K562 (cell line): ENCODE results near the gene SLC30A1.

Source experiments
- AFF1 ChIP-seq, 2 experiments: fragments of 450-650 bp; IDR thresholded peaks; 2 replicates each; pipeline ENCODE4 v1.6.1; 2018; ENCODE audit warnings: mild to moderate bottlenecking in 2 of 2, low read depth in 1 of 2; ENCODE audit not compliant: partially characterized antibody in 2 of 2
- ARID4B ChIP-seq: sonication (generic); formaldehyde crosslinking; IDR thresholded peaks from 2 replicates; pipeline ENCODE4 v1.8.0; 2022; ENCODE audit warnings: mild to moderate bottlenecking, missing genetic modification reagents
- CTCF ChIP-seq, 3 experiments: IDR thresholded peaks in 2 of 3; conservative IDR thresholded peaks in 1 of 3; 2 replicates each; pipeline ENCODE4 v1.5.1; 2011 to 2012; ENCODE audit warnings: low read length in 3 of 3, mild to moderate bottlenecking in 3 of 3, control low read depth in 2 of 3, improper control_type of control experiment in 1 of 3, inconsistent platforms in 1 of 3, low read depth in 1 of 3, mixed read lengths in 1 of 3, moderate library complexity in 1 of 3; ENCODE audit not compliant: insufficient read depth in 2 of 3
- ETV1 ChIP-seq: fragments of 450-650 bp; conservative IDR thresholded peaks from 2 replicates; pipeline ENCODE4 v1.6.1; 2016; ENCODE audit warnings: missing genetic modification characterization, control low read depth, low read depth, missing compliant biosample characterization
- KAT2B ChIP-seq: IDR thresholded peaks from one replicate; pipeline ENCODE4 v1.6.1; 2012; ENCODE audit warnings: low read depth, mild to moderate bottlenecking, control low read depth, inconsistent platforms, low read length, moderate library complexity
- SIN3A ChIP-seq, 2 experiments: fragments of 150-350 bp in 1 of 2; IDR thresholded peaks; 2 replicates each; pipeline ENCODE4 v1.6.1; 2011 to 2016; ENCODE audit warnings: borderline replicate concordance in 2 of 2, low read depth in 2 of 2, low read length in 2 of 2, mild to moderate bottlenecking in 2 of 2, moderate library complexity in 2 of 2; ENCODE audit not compliant: control insufficient read depth in 1 of 2
- ZNF280A ChIP-seq: fragments of 450-650 bp; IDR thresholded peaks from 2 replicates; pipeline ENCODE4 v1.6.1; 2018; ENCODE audit warnings: mild to moderate bottlenecking, low read depth; ENCODE audit not compliant: partially characterized antibody
- ZNF354B ChIP-seq: fragments of 250-450 bp; sonication (Bioruptor Pico); IDR thresholded peaks from 2 replicates; pipeline ENCODE4 v1.4.0; 2020
- ZNF79 ChIP-seq: fragments of 250-450 bp; sonication (Bioruptor Pico); IDR thresholded peaks from 2 replicates; pipeline ENCODE4 v1.4.0; 2020; ENCODE audit warnings: low read depth, mild to moderate bottlenecking, moderate library complexity

GRCh38 chr1:211588711-211589110 is 9.8 kb upstream of the SLC30A1 start:
- TF ChIP-seq AFF1 (IDR thresholded peaks at IDR 0.05; ENCODE audit: low read depth in 1 of 2, partially characterized antibody in 2 of 2) (no peak), CTCF (IDR thresholded peaks at IDR 0.05 in 2 of 3, conservative IDR thresholded peaks at IDR 0.05 in 1 of 3; ENCODE audit: insufficient read depth in 2 of 3, low read depth in 1 of 3, low read length in 3 of 3) (no peak), ZNF354B (no peak), SIN3A (IDR thresholded peaks at IDR 0.05; ENCODE audit: borderline replicate concordance in 2 of 2, control insufficient read depth in 1 of 2, low read depth in 2 of 2, low read length in 2 of 2) (no peak), ZNF79 (no peak), ZNF280A (no peak), ARID4B (no peak), KAT2B (no peak), ETV1 (no peak)
